Raji (cell line): ENCODE data around the gene BAG5.

Experiments used
- POLR2A ChIP-seq: IDR thresholded peaks from 2 replicates; pipeline ENCODE4 v1.6.1; 2011; ENCODE audit warnings: low read depth, low read length, control low read depth; ENCODE audit not compliant: insufficient read depth

Gene BAG5

DNA sequence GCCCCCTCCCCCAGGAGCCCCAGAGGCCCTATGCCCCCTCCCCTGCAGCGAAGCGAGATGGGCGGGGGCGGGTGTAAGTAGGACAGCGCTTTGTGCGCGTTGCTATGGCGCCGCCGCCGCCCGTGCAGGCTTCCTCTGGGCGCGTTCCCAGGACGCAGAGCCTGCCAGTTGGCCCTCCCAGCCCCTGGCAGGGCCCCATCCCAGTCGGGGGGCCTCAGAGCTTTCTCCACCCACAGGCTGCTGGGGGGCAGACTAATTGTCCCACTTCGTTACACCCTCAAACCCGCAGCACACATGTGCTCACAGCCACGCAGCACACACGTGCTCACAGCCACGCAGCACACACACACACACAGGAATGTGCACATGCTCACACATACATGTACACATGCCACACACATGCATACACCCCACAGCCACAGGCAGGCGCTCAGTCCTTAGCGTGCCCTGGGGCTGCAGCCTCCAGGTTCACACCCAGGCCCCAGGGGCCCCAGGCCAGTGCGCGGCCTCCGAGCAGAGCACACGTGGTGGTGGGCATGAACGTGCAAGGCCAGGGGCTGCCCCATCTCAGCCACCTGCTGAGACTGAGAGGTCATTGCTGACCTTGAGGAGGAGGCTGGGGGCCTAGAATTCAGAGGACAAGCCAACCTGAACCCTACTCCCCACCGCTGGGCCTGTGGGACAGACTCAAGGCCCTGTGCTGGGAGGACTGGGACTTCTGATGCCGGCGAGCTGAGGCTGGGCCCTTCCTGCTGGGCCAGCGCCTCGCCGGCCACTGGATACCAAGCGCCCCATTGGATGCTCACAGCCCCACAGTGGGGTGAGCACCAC, 17.9 kb downstream of the BAG5 start:
- TF ChIP-seq POLR2A = no peak

DNA sequence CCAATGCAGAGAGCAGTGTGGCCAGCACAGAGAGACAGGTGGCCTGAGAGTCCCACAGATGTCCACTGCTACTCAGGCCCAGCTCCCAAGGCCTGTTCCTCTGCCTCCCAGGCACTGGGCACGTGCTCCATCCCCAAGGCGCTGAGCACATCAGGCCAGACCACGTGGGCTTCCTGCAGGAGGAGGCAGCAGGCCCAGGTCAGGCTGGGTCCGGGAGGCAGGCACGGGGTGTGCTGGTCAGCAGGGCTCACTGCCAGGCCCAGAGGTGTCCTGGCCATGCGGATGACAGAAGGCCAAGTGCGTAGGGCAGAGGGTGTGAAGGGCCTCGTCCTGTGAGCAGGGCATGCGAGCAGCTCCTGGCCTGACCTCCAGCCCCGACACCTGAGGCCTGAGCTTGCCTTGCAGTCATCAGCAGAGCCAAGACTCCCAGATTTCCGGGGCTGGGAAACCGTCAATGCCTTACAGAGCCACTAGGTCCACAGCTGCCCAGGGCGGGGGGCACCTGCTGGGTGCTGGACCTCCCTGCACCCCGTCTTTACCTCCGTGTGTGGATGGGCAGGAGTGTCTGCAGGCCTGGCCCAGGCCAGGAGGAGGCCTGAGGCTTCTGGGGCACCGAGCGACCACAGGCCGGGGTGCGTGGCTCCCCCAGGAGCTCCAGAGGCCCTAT, 18.6 kb downstream of the BAG5 start:
- no peak for TF ChIP-seq POLR2A

- TF ChIP-seq POLR2A = no peak
These were observed 19.3 kb downstream of the BAG5 start for GRCh38 chr14:103543140-103543539.

DNA sequence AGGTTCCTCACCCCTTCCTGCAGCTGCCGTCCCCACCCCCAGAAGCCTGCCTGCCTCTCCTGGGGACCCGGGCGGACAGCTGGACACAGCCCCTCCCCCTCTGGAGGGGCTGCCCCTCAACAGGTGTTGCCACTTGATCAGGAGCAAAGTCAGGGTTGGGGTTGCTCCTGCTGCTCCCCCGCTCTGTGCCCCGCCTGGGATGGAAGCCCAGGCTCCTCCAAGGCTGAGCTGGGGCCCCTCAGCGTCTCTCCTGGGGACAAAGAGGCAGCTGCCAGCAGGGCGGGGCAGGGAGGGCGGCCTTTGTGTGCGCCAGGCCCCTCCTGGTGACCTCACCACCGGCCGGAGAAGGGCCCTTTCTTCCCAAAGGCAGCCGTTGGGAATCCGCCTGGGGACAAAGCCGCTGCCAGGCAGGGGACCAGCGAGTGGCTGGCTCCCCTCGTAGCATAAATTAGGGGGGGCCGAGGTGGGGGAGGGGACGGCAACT, 19.8 kb downstream of the BAG5 start:
- no peak for TF ChIP-seq POLR2A

DNA sequence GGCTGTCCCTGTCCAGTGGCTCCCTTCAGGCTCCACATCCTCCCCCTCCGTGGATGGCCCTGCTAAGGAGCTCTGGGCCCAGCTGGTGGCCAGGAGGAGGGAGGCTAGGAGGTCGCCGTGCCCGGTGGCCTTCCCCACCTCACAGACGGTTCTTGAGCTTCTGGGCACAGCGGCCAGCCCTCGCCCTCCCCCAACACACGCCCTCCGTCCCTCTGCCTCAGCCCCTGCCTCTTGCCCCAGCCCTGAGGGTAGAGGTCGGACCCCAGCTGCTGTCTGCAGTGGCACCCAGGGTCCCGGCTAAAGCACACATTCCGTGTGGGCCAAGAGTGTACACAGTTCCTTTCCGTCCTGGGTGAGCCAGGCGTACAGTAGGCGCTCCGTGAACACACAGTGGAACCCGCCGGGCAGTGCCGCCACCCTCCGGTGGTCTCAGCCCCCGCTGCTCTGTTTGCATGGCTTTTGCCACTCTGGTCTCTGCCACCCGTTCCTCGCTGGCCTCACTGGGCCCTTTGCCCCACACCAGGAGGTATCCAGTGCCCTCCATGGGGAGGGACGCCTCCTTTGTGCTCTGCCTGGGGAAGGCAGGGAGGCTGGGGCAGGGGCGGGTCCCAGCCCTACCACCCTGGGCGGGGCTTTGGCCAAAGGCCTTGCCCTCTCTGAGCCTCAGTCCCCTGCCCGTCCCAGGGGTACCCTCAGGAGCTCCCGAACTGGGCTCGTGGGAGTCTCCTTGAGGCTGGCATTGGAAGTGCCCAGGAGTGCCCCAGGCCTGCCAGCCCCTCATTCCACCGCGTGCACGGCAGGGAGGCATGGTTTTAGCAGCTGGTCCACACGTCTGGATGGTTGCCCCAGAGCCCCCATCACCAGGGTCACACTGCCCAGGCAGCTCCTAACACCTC, 20.5 kb downstream of the BAG5 start:
- no peak for TF ChIP-seq POLR2A

- no peak for TF ChIP-seq POLR2A
These were observed 21.4 kb downstream of the BAG5 start for GRCh38 chr14:103540821-103541708.

DNA sequence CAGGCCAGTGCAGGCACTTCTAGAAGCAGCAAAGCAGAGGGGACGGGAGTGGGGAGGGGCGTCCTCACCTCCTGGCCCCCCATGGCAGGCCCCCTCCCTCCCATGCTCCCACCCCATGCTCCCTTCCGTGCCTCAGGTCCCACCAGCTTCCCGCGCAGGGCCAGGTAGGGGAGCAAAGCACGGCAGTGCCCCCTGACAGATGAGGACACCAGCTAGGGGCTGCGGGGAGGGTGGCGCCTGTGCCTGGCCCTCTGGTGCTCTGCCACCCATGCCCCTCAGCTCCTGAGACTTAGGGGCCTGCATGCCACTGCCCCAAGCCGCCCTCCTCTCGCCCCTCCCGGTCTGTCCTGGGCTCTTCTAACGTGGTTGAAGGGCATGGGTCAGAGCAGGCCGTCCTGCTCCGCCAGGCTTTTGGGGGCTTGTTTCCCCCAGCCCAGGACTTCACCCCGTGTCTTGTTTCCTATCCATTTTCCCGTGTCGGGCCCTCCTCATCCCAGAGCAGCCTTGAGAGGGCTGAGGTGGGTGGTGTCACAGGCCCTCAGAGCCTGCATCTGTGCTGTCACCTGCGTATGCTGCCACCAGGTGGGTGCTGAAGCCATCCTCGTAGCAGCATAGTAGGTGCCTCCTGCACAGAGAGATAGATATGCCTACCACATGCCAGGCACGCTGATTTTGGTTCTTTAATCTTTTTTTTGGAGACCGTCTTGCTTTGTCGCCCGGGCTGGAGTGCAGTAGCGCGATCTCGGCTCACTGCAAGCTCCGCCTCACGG, 23.2 kb downstream of the BAG5 start:
- TF ChIP-seq POLR2A = 0 out of 2 replicates have a peak, but pooled peaks have one; percentile 5

GRCh38 chr14:103538291-103539055, 24.0 kb downstream of the BAG5 start:
- peak; percentile 36; the same call in 1 of the 2 replicates for TF ChIP-seq POLR2A

- TF ChIP-seq POLR2A = no peak
These were observed 25.1 kb downstream of the BAG5 start for GRCh38 chr14:103537175-103537990.

DNA sequence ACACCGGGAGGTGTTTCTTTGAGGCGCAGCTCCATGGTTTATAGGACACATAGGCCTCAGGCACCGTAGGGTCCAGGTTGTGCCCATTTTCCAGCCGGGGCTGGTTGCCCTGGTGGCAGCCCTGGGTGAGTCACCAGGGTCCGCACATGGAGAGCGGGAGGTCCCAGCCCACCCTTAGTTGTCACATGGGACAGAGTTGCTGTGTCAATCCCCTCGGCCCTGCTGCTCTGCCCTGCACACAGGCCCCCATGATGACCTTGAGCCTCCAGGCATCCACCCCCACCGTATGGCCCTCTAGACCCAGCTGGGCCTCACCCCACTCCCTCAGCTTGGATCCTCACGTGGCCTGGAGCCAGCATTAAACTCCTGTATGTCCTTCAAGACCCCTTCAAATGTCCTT, 25.8 kb downstream of the BAG5 start:
- TF ChIP-seq POLR2A = no peak

DNA sequence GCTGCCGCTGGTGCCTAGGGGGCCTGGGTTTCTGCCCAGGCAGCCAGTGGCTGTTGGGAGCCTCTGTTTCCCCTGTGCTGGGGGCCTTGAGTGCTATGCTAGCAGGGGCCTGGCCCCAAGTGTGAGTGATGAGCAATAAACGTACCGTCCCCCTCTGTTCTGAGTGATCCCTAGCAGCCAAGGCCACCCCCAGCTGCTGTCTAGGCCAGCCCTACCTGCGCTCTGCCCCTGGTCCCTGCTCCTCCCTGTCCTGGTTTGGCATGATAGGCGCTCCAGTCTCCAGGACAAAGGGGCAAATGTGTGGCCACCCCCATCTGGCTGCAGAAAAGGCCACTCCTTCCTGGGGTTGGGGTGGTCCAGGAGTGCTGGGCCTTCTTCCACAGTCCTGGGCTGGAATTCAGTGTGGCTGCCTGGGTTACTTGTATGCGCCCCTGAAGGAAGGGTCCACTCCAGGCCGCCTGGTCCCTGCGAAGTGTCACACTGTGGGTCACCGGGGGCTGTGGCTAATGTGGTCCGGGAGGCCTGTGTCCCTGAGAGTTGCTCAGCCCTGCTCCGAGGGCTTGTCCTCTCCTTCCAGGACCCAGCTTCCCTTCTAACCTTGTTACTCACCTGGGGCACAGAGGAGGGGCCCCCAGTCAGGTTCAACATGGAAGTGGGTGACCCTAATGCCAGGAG, 26.4 kb downstream of the BAG5 start:
- TF ChIP-seq POLR2A = no peak
